SK-N-SH (cell line): ENCODE measurements around the gene MKS1. TPM values are rescaled to one million over a fixed set of nuclear protein-coding genes. Genes with fewer than 3 reads are reported as not detected.

ENCODE experiments used
- CTCF ChIA-PET: fragments of 300-600, 350-600 bp; formaldehyde crosslinking; extraction: SDS; loops from one replicate; lab custom pipeline; 2021; lab: Yijun Ruan, JAX
- POLR2A ChIA-PET: fragments of 350-600 bp; sonication (Branson Sonifier 250); formaldehyde crosslinking; extraction: SDS; loops from one replicate; lab custom pipeline; 2020; ENCODE audit warnings: antibody characterized with exemption, inconsistent platforms; lab: Yijun Ruan, JAX
- DNase-seq: peaks from one replicate; pipeline ENCODE4 v3.0.0; 2012
- H2AFZ ChIP-seq: fragments of 200-600 bp; sonication (generic); 2 replicates; pipeline ENCODE4 v1.8.1; 2016; ENCODE audit warnings: antibody characterized with exemption, mild to moderate bottlenecking, low read depth
- H3F3A ChIP-seq: fragments of 200-600 bp; sonication (generic); replicated peaks from 2 replicates; pipeline ENCODE3; 2016; ENCODE audit warnings: antibody characterized with exemption, mild to moderate bottlenecking; ENCODE audit not compliant: insufficient read depth
- H3K27ac ChIP-seq, 2 experiments: fragments of 200-500 bp in 1 of 2; fragments of 200-600 bp in 1 of 2; sonication (Bioruptor generic) in 1 of 2; sonication (generic), shearing (Covaris generic) in 1 of 2; 2 replicates each; pipeline versions ENCODE4 v1.5.1 to v1.6.1; 2014 to 2016; ENCODE audit warnings: low read depth in 2 of 2, inconsistent platforms in 1 of 2, low read length in 1 of 2, mild to moderate bottlenecking in 1 of 2, mixed read lengths in 1 of 2
- H3K27me3 ChIP-seq: fragments of 200-600 bp; sonication (generic), shearing (Covaris generic); 2 replicates; pipeline ENCODE4 v1.6.1; 2016; ENCODE audit warnings: mixed run types; ENCODE audit not compliant: insufficient read depth
- H3K36me3 ChIP-seq, 2 experiments: fragments of 200-500 bp in 1 of 2; fragments of 200-600 bp in 1 of 2; sonication (Bioruptor generic) in 1 of 2; sonication (generic) in 1 of 2; replicated peaks in 1 of 2; 2 replicates each; pipeline versions ENCODE3 to v1.5.1; 2014 to 2016; ENCODE audit warnings: low read length in 1 of 2, mild to moderate bottlenecking in 1 of 2; ENCODE audit not compliant: insufficient read depth in 2 of 2, control insufficient read depth in 1 of 2
- H3K4me1 ChIP-seq, 2 experiments: fragments of 200-500 bp in 1 of 2; fragments of 200-600 bp in 1 of 2; sonication (Bioruptor generic) in 1 of 2; sonication (generic), shearing (Covaris generic) in 1 of 2; 2 replicates each; pipeline versions ENCODE4 v1.5.1 to v1.6.1; 2014 to 2016; ENCODE audit warnings: low read depth in 1 of 2, low read length in 1 of 2, mixed run types in 1 of 2; ENCODE audit not compliant: insufficient read depth in 2 of 2, control insufficient read depth in 1 of 2
- H3K4me2 ChIP-seq: fragments of 200-600 bp; sonication (generic), shearing (Covaris generic); 2 replicates; pipeline ENCODE4 v1.6.1; 2017; ENCODE audit warnings: mixed run types
- H3K4me3 ChIP-seq, 2 experiments: fragments of 200-500 bp in 1 of 2; fragments of 200-600 bp in 1 of 2; sonication (Bioruptor generic) in 1 of 2; sonication (generic), shearing (Covaris generic) in 1 of 2; 2 replicates each; pipeline versions ENCODE4 v1.5.1 to v1.8.1; 2014 to 2016; ENCODE audit warnings: low read depth in 2 of 2, inconsistent platforms in 1 of 2, low read length in 1 of 2, mild to moderate bottlenecking in 1 of 2, mixed read lengths in 1 of 2, moderate library complexity in 1 of 2
- H3K79me2 ChIP-seq: fragments of 200-600 bp; sonication (generic); 2 replicates; pipeline ENCODE4 v1.8.1; 2017; ENCODE audit warnings: mild to moderate bottlenecking; ENCODE audit not compliant: insufficient read depth
- H3K9ac ChIP-seq: fragments of 200-600 bp; sonication (generic); 2 replicates; pipeline ENCODE4 v1.6.1; 2017; ENCODE audit warnings: mixed run types
- H3K9me2 ChIP-seq: fragments of 200-600 bp; sonication (generic); 2 replicates; pipeline ENCODE4 v1.6.1; 2017; ENCODE audit warnings: mixed run types
- H3K9me3 ChIP-seq: fragments of 200-600 bp; sonication (generic); 2 replicates; pipeline ENCODE4 v1.6.1; 2017; ENCODE audit warnings: mixed run types, mild to moderate bottlenecking, moderate library complexity
- H4K20me1 ChIP-seq: fragments of 200-600 bp; sonication (generic); 2 replicates; pipeline ENCODE4 v1.6.1; 2017; ENCODE audit warnings: mild to moderate bottlenecking, mixed run types; ENCODE audit not compliant: insufficient read depth
- CHD2 ChIP-seq: fragments of 150-350 bp; IDR thresholded peaks from 2 replicates; pipeline ENCODE4 v1.6.1; 2018; ENCODE audit warnings: low read length; ENCODE audit not compliant: partially characterized antibody
- ELF1 ChIP-seq: IDR thresholded peaks from 2 replicates; pipeline ENCODE4 v1.4.0; 2012
- EZH2phosphoT487 ChIP-seq: fragments of 200-600 bp; sonication (generic); IDR thresholded peaks from 2 replicates; pipeline ENCODE4 v1.6.1; 2017; ENCODE audit warnings: low read depth, mixed run types, mild to moderate bottlenecking, antibody characterized with exemption, moderate library complexity, borderline replicate concordance
- GABPA ChIP-seq: IDR thresholded peaks from 2 replicates; pipeline ENCODE4 v1.4.0; 2012; ENCODE audit warnings: low read depth, mild to moderate bottlenecking
- GATA2 ChIP-seq: sonication (generic); formaldehyde crosslinking; IDR thresholded peaks from 2 replicates; pipeline ENCODE4 v1.5.0; 2020; ENCODE audit warnings: mild to moderate bottlenecking, missing genetic modification reagents
- NFIC ChIP-seq: IDR thresholded peaks from 2 replicates; pipeline ENCODE4 v1.4.0; 2012; ENCODE audit warnings: borderline replicate concordance
- NRF1 ChIP-seq: IDR thresholded peaks from 2 replicates; pipeline ENCODE4 v1.6.1; 2012; ENCODE audit warnings: low read depth, mild to moderate bottlenecking, low read length
- POLR2AphosphoS5 ChIP-seq: IDR thresholded peaks from 2 replicates; pipeline ENCODE4 v1.6.1; 2012; ENCODE audit warnings: low read depth, low read length
- RAD21 ChIP-seq: IDR thresholded peaks from 2 replicates; pipeline ENCODE4 v1.6.1; 2012; ENCODE audit warnings: mild to moderate bottlenecking, low read length
- RCOR1 ChIP-seq: fragments of 150-350 bp; IDR thresholded peaks from 2 replicates; pipeline ENCODE4 v1.6.1; 2017; ENCODE audit warnings: antibody characterized with exemption, low read length
- RXRA ChIP-seq: IDR thresholded peaks from 2 replicates; pipeline ENCODE4 v1.4.0; 2012; ENCODE audit warnings: low read depth, mild to moderate bottlenecking, borderline replicate concordance
- SMC3 ChIP-seq: IDR thresholded peaks from 2 replicates; pipeline ENCODE4 v1.6.1; 2012; ENCODE audit warnings: low read depth, low read length, improper control_type of control experiment
- TCF12 ChIP-seq: IDR thresholded peaks from 2 replicates; pipeline ENCODE4 v1.4.0; 2012
- USF1 ChIP-seq: IDR thresholded peaks from 2 replicates; pipeline ENCODE4 v1.4.0; 2012; ENCODE audit warnings: low read depth, borderline replicate concordance
- USF2 ChIP-seq: fragments of 150-350 bp; IDR thresholded peaks from 2 replicates; pipeline ENCODE4 v1.6.1; 2017; ENCODE audit warnings: antibody characterized with exemption, low read length, low read depth, borderline replicate concordance
- YY1 ChIP-seq: IDR thresholded peaks from 2 replicates; pipeline ENCODE4 v1.4.0; 2012; ENCODE audit warnings: low read depth, mild to moderate bottlenecking
- WGBS: methylation state at CpG from one replicate; pipeline ENCODE4 v1.1.6; 2017; ENCODE audit warnings: low lambda C conversion rate; 5-methylcytosine and 5-hydroxymethylcytosine counted together
- polyA plus RNA-seq, 3 experiments: library from polyadenylated mRNA; depleted of rRNA; stranded (reverse); fragments of >200 nt; gene quantifications; 2 replicates each; pipeline ENCODE4 v1.2.3, GENCODE V29; 2012
- TF ChIP-seq, protein P1 (sequence below): IDR thresholded peaks from 2 replicates; pipeline ENCODE4 v1.4.0; 2012; ENCODE audit warnings: low read depth
- TF ChIP-seq, protein P2 (sequence below): fragments of 150-350 bp; IDR thresholded peaks from 2 replicates; pipeline ENCODE4 v1.6.1; 2016; ENCODE audit warnings: mild to moderate bottlenecking, low read depth, low read length

Gene MKS1
- polyA plus RNA-seq, 1 of the 3 experiments (the other 2 are of a cell fraction) = 28.5 TPM

- Histone ChIP-seq H3F3A (no peaks in the 10 kb centered on the region), H3K9me3 (no peaks in the 10 kb centered on the region), H3K4me2 (no peak overlapping the region), H3K9ac (no peak overlapping the region), H4K20me1 (no peaks in the 10 kb centered on the region), H3K79me2 (no peaks in the 10 kb centered on the region), H2AFZ (no peak overlapping the region), H3K27me3 (peaks cover 82% of the 10 kb centered on the region), H3K36me3 (no peaks in the 10 kb centered on the region), H3K4me3 (no peak overlapping the region), H3K9me2 (no peaks in the 10 kb centered on the region), H3K27ac (no peak overlapping the region), H3K4me1 (peaks cover 0 to 8% of the 10 kb centered on the region in 2 experiments; a peak in 1 of 4 replicates)
- POLR2A ChIA-PET = no interaction called here
- no peak for DNase-seq
- CTCF ChIA-PET = interaction anchor here (0.8 to 4.7 kb wide), 15 partner anchors 10 to 201 kb away, joined by 3 to 34 read pairs (median 4); partner anchors contain the start of genes LPO, MKS1 and RNF43
- TF ChIP-seq GATA2 (CRISPR knock-in tag) = no peak
- TF ChIP-seq SMC3 = no peak
- no peak for TF ChIP-seq YY1
- no peak for TF ChIP-seq TCF12
- TF ChIP-seq CHD2 = no peak
- no peak for TF ChIP-seq RCOR1
- TF ChIP-seq RXRA = no peak
- TF ChIP-seq, protein P1, sequence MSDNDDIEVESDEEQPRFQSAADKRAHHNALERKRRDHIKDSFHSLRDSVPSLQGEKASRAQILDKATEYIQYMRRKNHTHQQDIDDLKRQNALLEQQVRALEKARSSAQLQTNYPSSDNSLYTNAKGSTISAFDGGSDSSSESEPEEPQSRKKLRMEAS = no peak
- no peak for TF ChIP-seq USF1
- TF ChIP-seq GABPA = no peak
- no peak for TF ChIP-seq RAD21
- no peak for TF ChIP-seq NFIC
- TF ChIP-seq POLR2AphosphoS5 = no peak
- TF ChIP-seq NRF1 = no peak
- TF ChIP-seq ELF1 = no peak
- no peak for TF ChIP-seq EZH2phosphoT487
- no peak for TF ChIP-seq USF2
- TF ChIP-seq, protein P2, sequence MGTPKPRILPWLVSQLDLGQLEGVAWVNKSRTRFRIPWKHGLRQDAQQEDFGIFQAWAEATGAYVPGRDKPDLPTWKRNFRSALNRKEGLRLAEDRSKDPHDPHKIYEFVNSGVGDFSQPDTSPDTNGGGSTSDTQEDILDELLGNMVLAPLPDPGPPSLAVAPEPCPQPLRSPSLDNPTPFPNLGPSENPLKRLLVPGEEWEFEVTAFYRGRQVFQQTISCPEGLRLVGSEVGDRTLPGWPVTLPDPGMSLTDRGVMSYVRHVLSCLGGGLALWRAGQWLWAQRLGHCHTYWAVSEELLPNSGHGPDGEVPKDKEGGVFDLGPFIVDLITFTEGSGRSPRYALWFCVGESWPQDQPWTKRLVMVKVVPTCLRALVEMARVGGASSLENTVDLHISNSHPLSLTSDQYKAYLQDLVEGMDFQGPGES = no peak
- 69% methylated on average over 9 of the region's 10 CpGs for WGBS
Observed at GRCh38 chr17:58247511-58248363, 28.7 kb upstream of the MKS1 start.
